Measurements from ENCODE around the gene LPIN2.
"Not testable (repeated sequence)": the region's sequence is repeated elsewhere in the genome, so short reads cannot be mapped to it uniquely, and the experiment has no call there.

Gene LPIN2

DNA sequence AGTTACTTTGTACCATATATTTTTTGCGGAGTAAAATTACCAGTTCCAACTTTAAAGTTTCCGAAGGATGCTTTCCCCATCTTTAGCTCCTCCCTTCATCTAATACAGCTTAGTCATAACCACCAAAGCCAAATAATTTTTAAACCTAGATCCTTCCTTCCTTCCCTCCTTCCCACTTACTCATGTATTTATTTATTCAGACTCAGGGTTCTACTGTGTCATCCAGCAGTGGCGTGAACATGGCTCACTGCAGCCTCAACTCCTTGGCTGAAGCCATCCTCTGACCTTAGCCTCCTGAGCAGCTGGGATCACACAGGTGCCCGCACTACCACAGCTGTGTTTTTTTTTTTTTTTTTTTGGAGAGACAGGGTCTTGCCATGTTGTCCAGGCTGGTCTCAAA, 4.4 kb downstream of the LPIN2 start:
- Histone ChIP-seq H3K27ac (ENCODE audit: low read depth, low read length) (no peak overlapping the region), H3K36me3 (ENCODE audit: control insufficient read depth in 1 of 2, insufficient read depth in 2 of 2, low read length in 2 of 2) (peaks cover 0 to 35% of the 10 kb centered on the region in 2 donors), H3K4me1 (ENCODE audit: control insufficient read depth in 1 of 2, insufficient read depth in 2 of 2, low read length in 2 of 2) (peaks cover 8 to 14% of the 10 kb centered on the region in 2 donors), H3K9me3 (ENCODE audit: control insufficient read depth in 1 of 2, low read length in 2 of 2) (no peaks in the 10 kb centered on the region), H3K27me3 (ENCODE audit: control insufficient read depth in 1 of 2, insufficient read depth in 2 of 2, low read length in 2 of 2) (no peaks in the 10 kb centered on the region), H3K4me3 (ENCODE audit: low read depth in 1 of 2, low read length in 2 of 2) (no peak overlapping the region), H3K9ac (ENCODE audit: low read depth in 1 of 2, low read length in 2 of 2) (no peak overlapping the region)

DNA sequence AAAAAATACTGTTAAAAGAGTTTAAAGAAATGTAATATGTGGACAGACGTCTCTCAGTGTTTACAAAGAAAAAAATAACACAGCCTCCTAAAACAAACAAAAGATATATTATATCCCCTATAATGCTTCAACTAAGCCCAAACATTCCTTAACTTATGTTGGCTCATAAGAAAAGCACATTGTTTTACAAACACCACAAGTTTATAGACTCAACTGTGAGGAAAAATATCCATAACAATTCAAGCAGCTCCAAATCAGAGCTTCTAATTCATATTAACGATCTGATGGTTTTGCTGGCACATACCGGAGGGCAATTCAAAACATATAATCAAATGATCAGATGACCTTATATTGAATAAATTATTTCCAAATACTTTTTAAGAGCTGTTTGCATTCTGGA, 5.5 kb downstream of the LPIN2 start:
- H3K27ac ChIP-seq (ENCODE audit: low read depth, low read length): no peak overlapping the region
- peaks cover 0 to 35% of the 10 kb centered on the region in 2 donors for H3K36me3 ChIP-seq (ENCODE audit: control insufficient read depth in 1 of 2, insufficient read depth in 2 of 2, low read length in 2 of 2)

DNA sequence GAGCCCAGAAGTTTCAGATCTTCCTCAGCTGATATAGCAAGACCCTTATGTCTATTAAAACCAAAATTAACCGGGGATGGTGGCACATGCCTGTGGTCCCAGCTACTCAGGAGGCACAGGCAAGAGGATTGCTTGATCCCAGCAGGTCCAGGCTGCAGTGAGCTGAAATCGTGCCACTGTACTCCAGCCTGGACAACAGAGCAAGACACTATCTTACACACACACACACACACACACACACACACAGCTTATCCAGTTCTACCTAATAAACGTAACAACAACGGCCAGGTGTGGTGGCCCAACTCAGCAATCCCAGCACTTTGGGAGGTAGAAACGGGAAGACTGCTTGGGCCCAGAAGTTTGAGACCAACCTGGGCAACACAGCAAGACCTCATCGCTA, 7.5 kb downstream of the LPIN2 start:
- Histone ChIP-seq H3K36me3 (ENCODE audit: control insufficient read depth in 1 of 2, insufficient read depth in 2 of 2, low read length in 2 of 2) (peaks cover 0 to 30% of the 10 kb centered on the region in 2 donors), H3K27me3 (ENCODE audit: control insufficient read depth in 1 of 2, insufficient read depth in 2 of 2, low read length in 2 of 2) (no peaks in the 10 kb centered on the region), H3K9me3 (ENCODE audit: control insufficient read depth in 1 of 2, low read length in 2 of 2) (no peaks in the 10 kb centered on the region), H3K9ac (ENCODE audit: low read depth in 1 of 2, low read length in 2 of 2) (no peak overlapping the region), H3K4me3 (ENCODE audit: low read depth in 1 of 2, low read length in 2 of 2) (no peak overlapping the region), H3K27ac (ENCODE audit: low read depth, low read length) (no peak overlapping the region), H3K4me1 (ENCODE audit: control insufficient read depth in 1 of 2, insufficient read depth in 2 of 2, low read length in 2 of 2) (peaks cover 0 to 5% of the 10 kb centered on the region in 2 donors)

More for the DNA sequence above, 5.5 kb downstream of the LPIN2 start:
- Histone ChIP-seq H3K9ac (ENCODE audit: low read depth in 1 of 2, low read length in 2 of 2) (no peak overlapping the region), H3K4me3 (ENCODE audit: low read depth in 1 of 2, low read length in 2 of 2) (no peak overlapping the region), H3K9me3 (ENCODE audit: control insufficient read depth in 1 of 2, low read length in 2 of 2) (no peaks in the 10 kb centered on the region), H3K27me3 (ENCODE audit: control insufficient read depth in 1 of 2, insufficient read depth in 2 of 2, low read length in 2 of 2) (no peaks in the 10 kb centered on the region), H3K4me1 (ENCODE audit: control insufficient read depth in 1 of 2, insufficient read depth in 2 of 2, low read length in 2 of 2) (peaks cover 12 to 14% of the 10 kb centered on the region in 2 donors)

DNA sequence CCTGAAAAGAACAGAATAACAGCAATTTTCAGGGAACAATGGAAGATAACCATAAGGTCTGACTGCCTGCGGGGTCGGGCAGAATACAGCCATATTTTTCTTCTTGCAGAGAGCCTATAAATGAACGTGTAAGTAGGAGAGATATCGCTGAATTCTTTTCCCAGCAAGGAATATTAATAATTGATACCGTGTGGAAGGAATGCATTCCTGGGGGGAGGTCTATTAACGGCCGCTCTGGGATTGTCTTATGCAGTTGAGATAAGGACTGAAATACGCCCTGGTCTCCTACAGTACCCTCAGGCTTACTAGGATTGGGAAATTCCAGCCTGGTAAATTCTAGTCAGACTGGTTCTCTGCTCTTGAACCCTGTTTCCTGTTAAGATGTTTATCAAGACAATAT, 9.2 kb downstream of the LPIN2 start:
- H3K9ac ChIP-seq (ENCODE audit: low read depth in 1 of 2, low read length in 2 of 2); H3K27me3 ChIP-seq (ENCODE audit: control insufficient read depth in 1 of 2, insufficient read depth in 2 of 2, low read length in 2 of 2); H3K27ac ChIP-seq (ENCODE audit: low read depth, low read length); H3K9me3 ChIP-seq (ENCODE audit: control insufficient read depth in 1 of 2, low read length in 2 of 2); H3K4me3 ChIP-seq (ENCODE audit: low read depth in 1 of 2, low read length in 2 of 2); H3K4me1 ChIP-seq (ENCODE audit: control insufficient read depth in 1 of 2, insufficient read depth in 2 of 2, low read length in 2 of 2): not testable (repeated sequence)
- peaks cover 0 to 26% of the 10 kb centered on the region in 2 donors for H3K36me3 ChIP-seq (ENCODE audit: control insufficient read depth in 1 of 2, insufficient read depth in 2 of 2, low read length in 2 of 2)

DNA sequence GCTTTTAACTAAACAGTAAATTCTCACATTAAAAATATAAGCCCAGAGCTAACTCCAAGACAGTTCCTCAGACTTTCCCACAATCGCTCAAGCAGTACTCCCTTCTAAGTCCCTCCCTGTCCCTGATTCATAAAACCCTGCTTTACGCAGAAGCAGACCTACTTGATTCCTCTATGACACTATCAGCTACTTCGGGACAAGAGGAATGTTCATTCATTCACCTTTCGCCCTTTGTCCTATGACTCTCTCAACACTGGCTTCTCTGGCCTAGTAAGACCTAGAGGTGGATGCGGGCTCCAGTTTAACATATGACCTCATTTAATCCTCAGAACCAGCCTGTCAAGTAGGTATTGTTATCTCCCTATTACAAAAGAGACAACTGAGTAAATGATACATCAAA, 10.2 kb downstream of the LPIN2 start:
- Histone ChIP-seq H3K27ac (ENCODE audit: low read depth, low read length) (no peak overlapping the region), H3K36me3 (ENCODE audit: control insufficient read depth in 1 of 2, insufficient read depth in 2 of 2, low read length in 2 of 2) (peaks cover 0 to 20% of the 10 kb centered on the region in 2 donors), H3K27me3 (ENCODE audit: control insufficient read depth in 1 of 2, insufficient read depth in 2 of 2, low read length in 2 of 2) (no peaks in the 10 kb centered on the region), H3K4me3 (ENCODE audit: low read depth in 1 of 2, low read length in 2 of 2) (no peak overlapping the region), H3K9me3 (ENCODE audit: control insufficient read depth in 1 of 2, low read length in 2 of 2) (no peaks in the 10 kb centered on the region), H3K9ac (ENCODE audit: low read depth in 1 of 2, low read length in 2 of 2) (peak overlapping the region in 1 of 2 donors; percentile 2), H3K4me1 (ENCODE audit: control insufficient read depth in 1 of 2, insufficient read depth in 2 of 2, low read length in 2 of 2) (peaks cover 11 to 12% of the 10 kb centered on the region in 2 donors)

DNA sequence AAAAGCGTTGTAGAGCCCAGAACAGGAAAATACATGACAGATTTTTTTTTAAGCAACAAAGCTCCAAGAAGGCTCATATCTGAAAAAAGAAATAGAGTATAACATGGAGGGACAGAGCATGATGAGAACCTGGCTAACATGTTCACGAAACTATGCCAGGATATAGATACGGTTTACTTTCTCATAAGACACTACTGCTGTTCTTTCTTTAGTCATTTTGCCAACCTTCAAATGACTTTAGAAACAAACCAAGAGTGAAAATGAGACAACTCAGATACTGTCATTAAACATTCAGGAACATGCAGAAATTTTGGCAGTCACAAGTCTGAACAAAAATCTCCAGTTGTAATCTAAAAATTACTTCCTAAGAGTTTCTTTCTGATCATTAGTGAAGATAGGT, 14.3 kb downstream of the LPIN2 start:
- Histone ChIP-seq H3K4me3 (ENCODE audit: low read depth in 1 of 2, low read length in 2 of 2) (no peak overlapping the region), H3K27ac (ENCODE audit: low read depth, low read length) (peak overlapping the region; percentile 18), H3K9ac (ENCODE audit: low read depth in 1 of 2, low read length in 2 of 2) (no peak overlapping the region), H3K4me1 (ENCODE audit: control insufficient read depth in 1 of 2, insufficient read depth in 2 of 2, low read length in 2 of 2) (peaks cover 15 to 16% of the 10 kb centered on the region in 2 donors), H3K27me3 (ENCODE audit: control insufficient read depth in 1 of 2, insufficient read depth in 2 of 2, low read length in 2 of 2) (no peaks in the 10 kb centered on the region), H3K9me3 (ENCODE audit: control insufficient read depth in 1 of 2, low read length in 2 of 2) (no peaks in the 10 kb centered on the region), H3K36me3 (ENCODE audit: control insufficient read depth in 1 of 2, insufficient read depth in 2 of 2, low read length in 2 of 2) (no peaks in the 10 kb centered on the region)

DNA sequence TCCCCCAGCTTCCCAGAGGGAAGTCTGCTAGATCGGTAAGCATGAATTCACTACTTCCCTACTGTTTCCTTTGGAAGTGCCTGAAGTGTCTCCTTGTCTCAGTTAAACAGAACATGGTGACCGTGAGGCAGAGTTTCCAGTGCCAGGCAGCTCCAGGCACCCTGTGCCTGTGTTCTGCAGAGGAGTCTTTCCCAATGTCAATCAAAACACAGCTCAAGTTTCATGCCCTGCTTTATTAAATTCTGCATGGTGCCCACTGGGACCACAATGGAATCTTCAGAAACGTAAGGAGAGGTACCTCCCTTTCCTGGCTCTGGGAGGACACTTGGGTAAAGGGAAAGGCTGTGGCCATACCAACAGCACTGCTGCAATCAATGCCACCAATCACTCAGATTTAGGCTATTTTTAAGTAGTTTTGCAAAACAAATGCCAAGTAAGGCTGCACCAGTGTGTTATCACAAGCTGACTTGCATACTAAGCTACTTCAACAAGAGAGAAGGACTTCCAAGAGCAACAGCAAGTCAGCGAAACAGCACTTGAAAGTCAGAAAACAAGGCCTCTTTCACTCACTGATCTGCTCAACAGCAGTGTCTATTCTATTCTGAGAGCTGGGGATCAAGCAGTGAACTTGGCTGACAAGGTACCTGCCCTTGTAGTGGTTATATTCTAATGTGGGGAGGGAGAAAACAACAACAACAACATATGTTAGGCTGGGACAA, 14.9 kb downstream of the LPIN2 start:
- Histone ChIP-seq H3K9ac (ENCODE audit: low read depth in 1 of 2, low read length in 2 of 2) (no peak overlapping the region), H3K4me3 (ENCODE audit: low read depth in 1 of 2, low read length in 2 of 2) (peak overlapping the region in 1 of 2 donors; percentile 19), H3K27ac (ENCODE audit: low read depth, low read length) (peak overlapping the region; percentile 18), H3K36me3 (ENCODE audit: control insufficient read depth in 1 of 2, insufficient read depth in 2 of 2, low read length in 2 of 2) (no peaks in the 10 kb centered on the region), H3K4me1 (ENCODE audit: control insufficient read depth in 1 of 2, insufficient read depth in 2 of 2, low read length in 2 of 2) (peaks cover 15 to 16% of the 10 kb centered on the region in 2 donors), H3K27me3 (ENCODE audit: control insufficient read depth in 1 of 2, insufficient read depth in 2 of 2, low read length in 2 of 2) (no peaks in the 10 kb centered on the region), H3K9me3 (ENCODE audit: control insufficient read depth in 1 of 2, low read length in 2 of 2) (no peaks in the 10 kb centered on the region)

DNA sequence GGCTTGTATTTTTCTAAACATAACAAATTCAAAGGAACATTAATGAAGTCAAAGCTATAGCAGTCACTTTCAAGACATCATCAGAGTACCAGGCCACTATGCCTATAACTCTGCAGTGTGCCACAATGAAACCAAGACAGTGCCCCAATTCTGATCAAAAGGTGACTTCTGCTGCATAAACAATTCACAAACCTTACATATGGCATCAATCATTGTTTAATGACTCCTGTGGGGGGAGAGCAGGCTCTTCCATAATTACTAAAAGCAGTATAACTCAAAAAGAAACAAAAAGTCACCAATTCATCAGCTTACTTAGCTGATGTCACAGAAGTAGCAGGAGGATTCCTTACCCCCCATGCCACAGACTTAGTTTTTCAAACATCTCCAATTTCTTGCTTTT, 15.5 kb downstream of the LPIN2 start:
- Histone ChIP-seq H3K4me1 (ENCODE audit: control insufficient read depth in 1 of 2, insufficient read depth in 2 of 2, low read length in 2 of 2) (peaks cover 11 to 15% of the 10 kb centered on the region in 2 donors), H3K27ac (ENCODE audit: low read depth, low read length) (no peak overlapping the region), H3K9me3 (ENCODE audit: control insufficient read depth in 1 of 2, low read length in 2 of 2) (no peaks in the 10 kb centered on the region), H3K36me3 (ENCODE audit: control insufficient read depth in 1 of 2, insufficient read depth in 2 of 2, low read length in 2 of 2) (no peaks in the 10 kb centered on the region), H3K4me3 (ENCODE audit: low read depth in 1 of 2, low read length in 2 of 2) (no peak overlapping the region), H3K9ac (ENCODE audit: low read depth in 1 of 2, low read length in 2 of 2) (no peak overlapping the region), H3K27me3 (ENCODE audit: control insufficient read depth in 1 of 2, insufficient read depth in 2 of 2, low read length in 2 of 2) (no peaks in the 10 kb centered on the region)

DNA sequence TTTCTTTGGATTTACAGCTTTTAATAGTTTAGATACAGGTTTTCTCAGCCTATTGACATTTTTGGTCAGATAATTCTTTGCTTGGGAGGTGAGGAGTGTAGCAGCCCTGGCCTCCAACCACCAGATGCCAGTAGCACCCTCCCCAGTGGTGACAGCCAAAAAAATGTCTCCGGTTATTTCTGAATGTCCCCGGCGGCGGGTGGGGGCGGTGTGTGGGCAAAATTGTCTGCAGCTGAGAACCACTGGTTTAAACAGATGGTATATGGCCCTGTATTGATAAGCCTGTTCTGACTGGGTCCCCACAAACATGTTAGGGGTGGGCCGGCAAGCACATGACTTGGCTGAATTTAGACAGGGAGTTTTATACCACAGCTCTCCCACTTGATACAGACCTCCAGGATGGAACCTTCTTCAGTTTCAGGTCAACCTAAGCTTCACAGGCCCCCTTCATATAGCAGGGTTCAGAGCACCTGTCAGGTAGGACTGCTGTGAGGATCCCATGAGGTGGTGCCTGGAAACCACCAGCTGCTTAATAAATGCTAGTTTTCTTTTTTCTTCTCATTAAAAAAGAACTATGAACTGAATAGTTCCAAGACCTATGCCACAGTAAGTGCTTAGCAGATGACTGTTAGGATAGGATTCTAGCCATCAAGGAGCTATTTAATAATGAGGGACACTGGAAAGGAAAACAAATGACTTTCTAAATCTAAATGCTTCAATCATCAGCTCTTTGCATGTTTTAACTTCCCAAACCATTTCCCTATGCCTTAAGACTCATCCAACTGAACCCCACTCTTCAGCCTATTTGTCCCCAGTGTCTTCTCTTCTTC, 18.1 kb downstream of the LPIN2 start:
- no peak overlapping the region for H3K27ac ChIP-seq (ENCODE audit: low read depth, low read length)

DNA sequence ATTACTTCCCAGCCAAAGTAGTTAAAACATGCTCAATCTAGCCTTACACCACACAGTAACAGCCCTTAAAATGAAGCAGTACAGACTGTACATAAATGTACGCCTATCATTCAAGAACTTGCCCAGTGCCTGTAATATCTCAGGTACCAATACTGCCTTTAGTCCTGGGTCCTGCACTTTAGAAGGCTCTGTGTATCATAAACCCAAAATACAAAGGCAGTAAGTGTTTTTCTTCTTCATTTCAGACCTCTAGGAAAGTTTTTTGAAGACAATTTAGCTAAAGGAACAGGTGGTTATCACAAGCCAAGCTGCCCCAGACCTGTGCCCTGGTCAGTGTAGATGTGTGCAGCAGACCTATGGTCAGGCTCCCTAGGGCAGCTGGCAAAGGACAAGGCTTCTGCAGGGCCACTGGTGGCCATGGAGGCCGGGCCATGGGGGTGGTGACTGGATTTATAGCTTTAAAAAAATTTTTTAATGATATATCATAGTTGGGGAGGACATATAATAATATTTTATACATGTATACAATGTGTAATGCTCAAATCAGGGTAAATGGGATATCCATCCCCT, 18.8 kb downstream of the LPIN2 start:
- Histone ChIP-seq H3K27me3 (ENCODE audit: control insufficient read depth in 1 of 2, insufficient read depth in 2 of 2, low read length in 2 of 2) (no peaks in the 10 kb centered on the region), H3K36me3 (ENCODE audit: control insufficient read depth in 1 of 2, insufficient read depth in 2 of 2, low read length in 2 of 2) (no peaks in the 10 kb centered on the region), H3K27ac (ENCODE audit: low read depth, low read length) (no peak overlapping the region), H3K4me1 (ENCODE audit: control insufficient read depth in 1 of 2, insufficient read depth in 2 of 2, low read length in 2 of 2) (peaks cover 11% of the 10 kb centered on the region in 2 donors), H3K9me3 (ENCODE audit: control insufficient read depth in 1 of 2, low read length in 2 of 2) (no peaks in the 10 kb centered on the region), H3K4me3 (ENCODE audit: low read depth in 1 of 2, low read length in 2 of 2) (no peak overlapping the region), H3K9ac (ENCODE audit: low read depth in 1 of 2, low read length in 2 of 2) (no peak overlapping the region)

More for the DNA sequence above, 18.1 kb downstream of the LPIN2 start:
- Histone ChIP-seq H3K27me3 (ENCODE audit: control insufficient read depth in 1 of 2, insufficient read depth in 2 of 2, low read length in 2 of 2) (no peaks in the 10 kb centered on the region), H3K9me3 (ENCODE audit: control insufficient read depth in 1 of 2, low read length in 2 of 2) (no peaks in the 10 kb centered on the region), H3K4me1 (ENCODE audit: control insufficient read depth in 1 of 2, insufficient read depth in 2 of 2, low read length in 2 of 2) (peaks cover 11 to 15% of the 10 kb centered on the region in 2 donors), H3K36me3 (ENCODE audit: control insufficient read depth in 1 of 2, insufficient read depth in 2 of 2, low read length in 2 of 2) (no peaks in the 10 kb centered on the region), H3K4me3 (ENCODE audit: low read depth in 1 of 2, low read length in 2 of 2) (no peak overlapping the region), H3K9ac (ENCODE audit: low read depth in 1 of 2, low read length in 2 of 2) (peak overlapping the region in 1 of 2 donors; percentile 15)
